ENCODE data around the gene CEMIP2.

Gene CEMIP2

DNA sequence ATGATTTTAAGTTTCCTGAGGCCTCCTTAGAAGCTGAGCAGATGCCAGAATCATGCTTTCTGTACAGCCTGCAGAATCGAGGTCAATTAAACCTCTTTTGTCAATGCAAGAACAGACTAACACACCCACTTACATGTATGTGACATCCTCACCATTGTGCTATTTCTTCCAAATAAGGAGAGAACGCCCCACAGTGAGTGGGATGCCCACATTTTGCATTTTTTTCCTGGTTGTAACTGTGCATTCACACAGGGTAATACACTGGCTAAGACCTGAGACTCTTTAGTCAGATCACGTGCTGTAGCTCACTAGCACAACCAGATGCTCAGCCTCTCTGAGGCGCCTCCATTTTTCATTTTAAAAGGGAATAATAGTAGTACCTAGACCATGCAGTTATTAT is 4.4 kb upstream of the CEMIP2 start:
- no peak for DNase-seq

DNA sequence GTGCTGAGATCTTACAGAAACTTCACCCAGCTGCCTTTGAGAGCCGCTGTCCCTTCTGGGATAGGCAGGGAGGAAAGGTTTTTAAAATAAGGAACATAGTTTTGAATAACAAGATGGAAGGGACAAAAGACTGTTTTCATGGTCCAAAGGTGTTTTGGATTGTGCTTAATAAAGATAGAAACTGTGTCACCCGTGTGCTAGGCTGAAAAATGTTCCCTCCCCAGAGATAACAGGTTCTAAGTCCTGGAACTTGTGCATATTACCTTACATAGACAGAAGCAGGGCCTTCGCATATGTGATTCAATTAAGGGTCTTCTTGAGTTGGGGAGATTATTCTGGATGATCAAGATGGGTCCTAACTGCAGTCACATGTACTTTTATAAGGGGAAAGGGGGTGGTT is 1.9 kb upstream of the CEMIP2 start:
- no peak for DNase-seq

DNA sequence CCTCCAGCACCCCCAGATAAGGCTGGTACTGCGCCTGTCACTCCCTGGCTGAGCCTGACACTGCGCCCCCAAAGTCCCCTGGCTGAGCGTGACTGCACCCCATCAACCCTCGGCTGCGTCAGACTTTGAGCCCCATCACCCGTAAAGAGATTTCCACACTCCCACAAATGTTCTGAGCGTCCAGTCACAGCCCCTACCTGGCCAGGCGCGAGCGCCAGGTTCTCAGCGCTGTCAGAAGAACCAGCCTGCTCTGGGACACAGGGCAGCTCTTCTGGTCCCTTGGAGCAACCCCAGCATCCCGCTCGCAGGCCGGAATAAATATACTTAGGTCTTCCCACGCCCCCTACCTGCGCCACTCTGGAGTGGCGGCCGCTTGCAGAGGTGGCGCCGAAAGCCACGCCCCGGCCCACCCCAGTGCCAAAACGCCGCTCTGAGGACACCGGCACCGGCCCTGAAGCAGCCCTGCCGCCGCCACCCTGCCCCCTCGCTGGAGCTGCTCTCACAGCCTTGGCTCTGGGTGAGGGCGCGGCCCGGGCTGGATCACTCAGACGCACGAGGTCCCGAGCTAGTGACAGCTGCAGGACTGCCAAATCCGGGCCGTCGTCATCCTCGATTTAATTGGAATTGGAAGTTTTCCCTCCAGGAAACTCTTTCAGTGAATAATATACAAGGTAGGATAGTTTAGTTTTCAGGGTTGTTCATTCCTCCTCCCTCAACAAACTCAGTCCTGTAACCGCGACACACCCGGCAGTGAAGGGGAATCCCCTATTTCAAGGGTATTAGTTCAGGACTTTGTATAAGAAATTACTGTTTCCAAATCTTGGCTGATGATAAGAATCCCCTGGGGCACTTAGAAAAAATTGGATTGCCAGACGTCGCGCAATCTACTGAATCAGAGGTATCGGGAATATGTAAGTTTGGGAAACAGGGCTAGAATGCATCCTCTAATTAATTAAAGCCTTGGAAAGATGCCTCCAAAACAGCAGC is 1.2 kb upstream of the CEMIP2 start:
- peak; percentile 63 for DNase-seq

DNA sequence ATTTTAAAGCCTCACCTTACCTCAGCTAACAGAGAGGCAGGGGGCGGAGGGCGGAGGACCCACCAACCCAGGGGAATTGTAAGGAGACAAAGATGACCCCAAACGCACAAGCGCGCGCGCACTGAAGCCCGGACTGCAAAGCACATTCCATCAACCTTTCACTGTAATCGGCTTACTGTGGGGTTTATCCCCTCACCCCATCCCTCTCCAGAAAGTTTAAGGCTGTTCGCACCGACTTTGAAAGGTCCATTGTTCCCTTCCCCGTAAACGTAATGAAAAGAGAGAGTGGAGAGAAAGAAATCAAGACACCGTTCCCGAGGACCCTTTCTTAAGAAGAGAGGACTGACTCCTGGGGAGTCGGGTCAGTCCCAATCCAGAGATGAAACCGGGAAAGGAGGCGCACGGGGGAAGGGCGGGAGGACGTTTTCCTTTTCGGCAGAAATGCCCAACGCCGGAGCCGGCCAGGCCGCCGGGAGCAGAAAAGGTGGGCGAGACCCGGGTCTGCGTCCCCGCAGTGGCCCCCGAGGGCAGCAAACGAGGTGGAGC is 464 bp downstream of the CEMIP2 start:
- peak; percentile 29 for DNase-seq

DNA sequence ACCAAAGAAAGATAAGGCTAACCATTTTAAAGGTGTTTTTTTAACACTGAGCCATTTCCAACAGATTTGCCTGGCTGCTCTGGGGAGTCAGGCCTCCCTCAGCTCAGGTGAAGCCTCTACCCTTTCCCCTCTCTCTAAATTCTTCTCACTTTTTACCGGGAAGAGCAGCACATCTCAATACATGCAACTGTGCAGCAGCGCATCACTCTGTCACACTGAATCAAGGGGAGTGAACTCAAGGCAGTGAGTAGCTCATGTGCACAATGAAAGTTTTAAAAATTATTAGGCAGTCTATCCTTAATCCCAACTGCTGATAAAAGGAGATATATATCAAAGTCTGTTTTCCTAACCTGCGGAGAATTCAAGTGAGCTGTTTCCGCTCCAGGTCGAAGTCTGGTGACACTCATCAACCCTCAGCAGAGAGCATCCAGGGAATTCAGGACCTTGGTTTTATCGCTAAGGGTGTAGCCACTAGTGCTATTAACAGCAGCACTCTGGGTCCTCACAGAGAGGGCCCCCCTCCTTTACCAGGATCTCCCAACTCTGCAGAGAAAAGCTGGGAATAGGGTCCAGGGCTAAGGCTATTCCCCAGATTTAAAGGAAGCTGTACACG is 1.0 kb downstream of the CEMIP2 start:
- no peak for DNase-seq

DNA sequence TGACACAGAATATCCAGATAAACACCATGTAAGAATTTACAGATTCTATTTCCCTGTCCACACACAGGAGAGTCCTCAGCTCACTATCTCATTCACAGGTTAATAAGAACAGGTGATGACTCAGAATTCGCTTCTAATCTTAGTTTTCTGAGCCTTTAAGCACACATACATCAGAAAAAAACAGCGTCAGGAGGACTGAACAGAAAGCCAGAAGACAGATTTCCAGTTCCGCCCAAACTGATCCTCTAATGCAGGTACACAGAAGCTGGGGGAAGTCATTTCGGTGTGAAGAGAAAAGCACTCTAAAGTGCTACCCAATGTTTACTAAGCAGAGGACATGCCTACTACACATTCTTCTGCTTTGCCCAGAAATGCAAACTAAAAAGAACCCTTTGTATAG is 1.6 kb downstream of the CEMIP2 start:
- no peak for DNase-seq

DNA sequence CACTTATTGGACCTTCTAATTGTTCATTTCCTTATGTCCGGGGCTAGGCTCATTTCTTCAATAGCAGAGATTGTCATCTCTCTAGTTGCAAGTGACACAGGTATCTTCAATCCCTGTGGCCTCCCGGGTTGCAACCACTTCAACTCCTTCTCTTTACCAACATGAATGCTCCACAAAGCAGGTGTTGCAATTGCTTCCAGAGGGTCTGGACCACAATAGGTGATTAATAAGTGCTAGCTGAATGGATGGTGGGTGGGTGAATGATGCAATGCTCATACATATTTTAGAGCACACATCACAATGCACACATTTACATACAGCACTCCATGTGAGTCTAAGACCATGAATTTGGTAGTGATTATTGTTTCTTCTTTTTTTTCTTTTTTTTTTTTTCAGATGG is 2.6 kb downstream of the CEMIP2 start:
- DNase-seq, result no peak

DNA sequence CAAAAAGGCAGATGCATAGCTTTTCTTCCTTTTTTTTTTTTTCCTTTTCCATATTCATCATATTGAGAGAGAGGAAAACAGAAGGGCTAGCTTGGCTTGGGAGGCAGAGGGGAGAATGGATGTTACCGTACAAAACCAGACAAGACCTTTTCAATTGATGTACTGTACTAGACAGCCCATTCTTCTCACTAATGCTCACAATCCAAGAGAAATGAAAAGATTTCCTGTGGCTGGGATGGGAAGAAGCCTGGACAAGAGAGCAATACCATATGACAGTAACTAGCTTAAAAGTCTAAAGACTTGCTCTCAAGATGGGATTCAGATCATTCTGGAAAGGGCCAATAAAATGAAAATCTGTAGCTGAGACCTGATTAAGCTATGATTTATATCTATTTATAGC is 3.4 kb downstream of the CEMIP2 start:
- DNase-seq, result no peak

DNA sequence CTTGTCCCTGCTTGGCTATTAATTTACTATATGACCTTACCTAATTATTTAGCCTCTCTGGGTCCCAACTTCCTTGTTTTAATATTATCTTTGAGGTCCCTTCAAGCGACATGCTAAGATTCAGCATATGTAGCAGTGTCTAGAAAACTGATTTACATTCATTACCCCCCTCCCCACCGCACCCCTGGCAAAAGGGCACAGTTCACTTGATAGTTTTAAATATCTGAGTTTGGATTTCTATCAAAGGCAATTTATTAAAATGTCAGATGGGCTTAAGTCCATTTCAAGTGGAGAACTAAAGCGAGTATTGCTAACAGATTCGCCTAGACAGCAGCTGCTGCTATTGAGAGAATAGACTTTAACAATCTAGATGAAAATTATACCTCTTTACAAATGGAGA is 3.9 kb downstream of the CEMIP2 start:
- no peak for DNase-seq

DNA sequence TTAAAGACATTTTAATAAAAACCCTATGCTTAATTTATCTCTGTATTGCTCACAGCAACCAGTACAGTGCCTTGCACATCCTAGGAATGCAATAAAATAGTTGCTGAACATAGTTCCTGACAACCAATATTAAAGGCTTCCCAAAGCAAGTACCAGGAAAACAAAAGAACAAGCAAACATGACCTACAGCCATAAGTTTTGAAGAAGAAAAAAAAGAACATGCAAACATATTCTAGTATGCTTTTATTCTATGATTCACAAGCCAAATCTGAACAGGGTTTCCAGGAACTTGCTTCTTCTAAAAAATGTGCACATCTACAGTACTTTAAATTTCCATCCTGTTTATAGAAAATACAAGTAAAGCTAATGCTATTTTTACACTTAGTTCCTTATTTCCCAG is 4.5 kb downstream of the CEMIP2 start:
- DNase-seq, result no peak

DNA sequence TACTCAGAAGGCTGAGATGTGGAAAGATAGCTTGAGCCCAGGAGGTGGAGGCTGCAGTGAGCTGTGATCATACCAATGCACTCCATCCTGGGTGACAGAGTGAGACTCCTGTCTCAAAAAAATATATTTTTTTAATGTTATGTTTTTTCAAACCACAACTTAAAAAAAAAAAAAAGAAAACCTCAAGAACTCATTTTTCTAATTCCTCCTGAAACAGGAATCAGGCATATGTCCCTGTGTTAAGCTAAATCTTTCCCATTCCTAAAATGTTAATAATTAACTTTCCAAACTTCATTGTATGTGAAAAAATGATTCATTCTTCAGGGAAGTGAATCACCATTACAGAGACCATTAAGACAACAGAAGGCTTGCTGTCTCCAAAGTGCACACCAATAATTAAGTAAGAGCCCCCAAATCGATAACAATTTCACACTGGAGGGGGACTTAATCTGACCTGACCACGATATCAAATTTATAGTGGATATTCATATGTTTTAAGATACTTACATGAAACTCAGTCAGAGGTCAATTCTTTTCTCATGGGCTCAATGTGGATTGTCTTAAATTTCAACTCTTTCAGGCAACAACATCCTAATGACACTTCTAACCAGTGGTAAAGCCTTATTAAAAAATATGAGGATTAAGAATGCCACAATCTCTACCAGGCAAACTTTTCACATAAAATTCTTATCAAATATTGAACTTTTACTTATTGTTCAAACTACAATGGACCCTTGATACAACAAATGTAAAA is 5.2 kb downstream of the CEMIP2 start:
- DNase-seq, result no peak

DNA sequence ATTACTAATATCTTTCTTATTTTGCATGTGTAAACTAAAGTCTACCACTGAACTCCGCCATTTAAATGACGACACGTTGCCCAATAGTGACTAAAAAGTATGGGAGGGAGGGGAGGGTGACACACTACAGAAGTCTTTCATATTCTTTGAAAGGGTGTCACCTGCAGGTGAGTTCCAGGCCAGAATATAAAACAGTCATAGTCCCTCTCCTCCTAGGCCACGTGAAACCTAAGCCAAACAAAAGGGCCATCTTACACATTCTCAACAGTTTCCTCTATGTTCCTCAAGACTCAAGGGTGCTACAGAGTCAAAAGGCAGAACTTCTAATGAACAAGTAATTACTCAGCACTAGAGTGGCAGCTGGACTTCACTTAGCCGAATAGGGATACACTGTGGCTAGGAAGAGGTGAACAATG is 6.4 kb downstream of the CEMIP2 start:
- no peak for DNase-seq

DNA sequence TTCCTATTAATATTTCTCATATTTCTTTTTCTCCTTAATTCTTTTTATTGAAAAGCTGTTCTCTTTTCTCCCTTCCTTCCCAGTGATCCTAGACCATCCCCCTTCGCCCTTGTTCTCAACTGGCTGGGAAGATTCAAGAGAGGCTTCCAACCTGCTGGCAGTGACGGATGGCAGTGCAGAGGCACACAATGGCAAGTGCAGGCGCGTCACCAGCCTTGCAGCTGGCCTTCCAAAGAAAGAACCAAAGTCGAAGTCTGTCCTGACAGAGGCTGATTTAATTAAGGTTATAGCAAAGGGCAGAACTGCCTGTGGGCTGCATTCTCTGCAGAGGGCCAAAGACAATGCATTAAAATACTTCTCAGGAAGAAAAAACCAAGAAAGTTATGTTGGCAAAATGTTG is 7.4 kb downstream of the CEMIP2 start:
- no peak for DNase-seq

DNA sequence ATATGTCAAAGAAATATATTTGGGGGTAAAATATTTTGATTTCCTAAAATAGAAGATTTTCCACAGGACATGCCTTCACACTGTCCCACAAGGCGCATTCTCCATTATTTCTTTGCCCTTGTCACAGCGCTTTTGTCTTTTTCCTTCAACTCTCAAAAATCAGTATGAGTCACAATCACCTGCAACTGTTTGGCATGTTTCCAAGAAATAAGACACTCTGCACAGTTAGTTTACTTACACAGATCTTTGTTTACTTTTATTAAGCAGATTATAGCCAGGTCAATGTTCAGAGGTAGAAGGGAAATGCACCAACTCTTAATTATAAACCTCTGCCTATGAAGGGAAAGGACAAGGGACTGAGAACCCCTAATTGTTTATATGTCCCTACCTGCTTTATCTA is 9.5 kb downstream of the CEMIP2 start:
- no peak for DNase-seq

DNA sequence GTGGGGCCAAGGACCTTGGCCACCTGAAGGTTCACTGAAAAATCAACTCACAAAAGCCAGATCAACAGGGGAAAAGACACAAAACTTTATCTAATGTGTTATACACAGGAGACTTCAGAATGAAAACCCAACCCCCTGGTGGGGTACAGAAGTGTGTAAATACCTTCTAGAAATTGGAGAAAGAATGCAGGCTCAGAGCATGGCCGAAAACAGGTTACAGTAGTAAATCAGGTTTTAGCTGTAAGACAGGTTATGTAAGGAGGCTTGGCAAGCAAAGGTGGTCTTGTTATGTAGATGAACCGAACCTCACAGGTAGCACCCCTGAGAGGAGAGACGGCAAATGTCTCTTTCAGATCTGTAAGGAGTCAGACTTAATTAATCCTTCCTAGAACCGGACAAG is 10.0 kb downstream of the CEMIP2 start:
- DNase-seq, result no peak

DNA sequence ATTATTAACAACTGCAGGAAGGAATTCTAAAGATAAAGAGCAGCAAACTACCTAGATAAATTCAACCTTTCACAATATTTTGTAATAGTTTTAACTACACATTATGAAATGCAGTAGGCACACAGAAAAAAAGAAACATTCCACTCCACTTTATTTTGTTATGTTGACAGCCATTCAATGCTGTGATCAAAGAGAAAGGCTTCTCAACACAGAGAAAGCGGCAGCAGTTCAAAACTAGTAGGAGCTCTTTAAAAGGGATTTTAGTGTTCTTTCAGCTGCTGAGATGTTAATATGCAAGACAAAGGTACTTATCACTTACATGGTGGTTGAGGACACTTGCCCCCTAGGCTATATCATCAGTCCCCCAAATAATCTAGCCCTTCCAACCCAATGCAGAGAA is 11.6 kb downstream of the CEMIP2 start:
- DNase-seq, result no peak

DNA sequence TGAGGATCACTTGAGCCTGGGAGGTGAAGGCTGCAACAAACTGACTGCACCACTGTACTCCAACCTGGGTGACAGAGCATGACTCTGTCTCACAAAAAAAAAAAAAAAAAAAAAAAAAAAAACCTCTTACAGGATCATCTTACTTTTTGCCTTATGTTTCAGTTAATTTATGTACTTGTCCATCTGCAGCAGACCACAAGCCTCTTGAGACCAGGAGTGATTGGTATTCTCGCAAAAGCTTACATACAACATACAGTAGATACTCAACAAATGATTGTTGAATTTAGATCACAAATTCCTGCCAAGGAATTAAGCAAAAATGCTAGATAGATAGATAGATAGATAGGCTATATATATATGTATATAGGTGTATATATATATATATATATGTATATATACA is 12.4 kb downstream of the CEMIP2 start:
- DNase-seq, result no peak

DNA sequence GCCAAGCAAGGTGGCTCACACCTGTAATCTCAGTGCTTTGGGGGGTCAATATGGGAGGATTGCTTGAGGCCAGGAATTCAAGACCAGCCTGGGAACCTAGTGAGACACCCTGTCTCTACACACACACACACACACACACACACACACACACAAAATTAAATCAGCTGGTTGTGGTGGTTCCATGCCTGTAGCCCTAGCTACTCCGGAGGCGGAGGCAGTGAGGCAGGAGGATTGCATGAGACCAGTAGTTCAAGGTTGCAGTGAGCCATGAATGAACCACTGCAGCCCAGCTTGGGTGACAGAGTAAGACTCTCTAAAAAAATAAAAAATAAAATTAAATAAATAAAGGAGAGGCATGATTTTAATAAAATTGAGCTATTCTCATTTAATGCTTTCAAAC is 13.1 kb downstream of the CEMIP2 start:
- no peak for DNase-seq

DNA sequence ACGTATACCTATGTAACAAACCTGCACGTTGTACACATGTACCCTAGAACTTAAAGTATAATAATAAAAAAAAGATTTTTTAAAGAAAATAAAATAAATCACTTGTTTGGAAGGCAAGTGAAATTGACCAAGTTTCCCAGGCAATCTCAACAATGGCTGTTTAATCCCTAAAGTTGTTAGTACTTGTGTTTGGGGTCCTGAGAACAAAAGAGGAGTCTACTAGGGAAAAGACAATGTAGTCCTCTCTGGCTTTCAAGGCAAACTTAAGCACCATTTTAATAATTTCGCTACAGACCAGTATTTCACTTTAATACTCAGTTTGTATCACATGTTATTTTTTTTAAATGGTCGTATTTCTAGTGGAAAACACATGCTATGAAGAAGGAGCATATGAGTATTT is 14.2 kb downstream of the CEMIP2 start:
- no peak for DNase-seq

DNA sequence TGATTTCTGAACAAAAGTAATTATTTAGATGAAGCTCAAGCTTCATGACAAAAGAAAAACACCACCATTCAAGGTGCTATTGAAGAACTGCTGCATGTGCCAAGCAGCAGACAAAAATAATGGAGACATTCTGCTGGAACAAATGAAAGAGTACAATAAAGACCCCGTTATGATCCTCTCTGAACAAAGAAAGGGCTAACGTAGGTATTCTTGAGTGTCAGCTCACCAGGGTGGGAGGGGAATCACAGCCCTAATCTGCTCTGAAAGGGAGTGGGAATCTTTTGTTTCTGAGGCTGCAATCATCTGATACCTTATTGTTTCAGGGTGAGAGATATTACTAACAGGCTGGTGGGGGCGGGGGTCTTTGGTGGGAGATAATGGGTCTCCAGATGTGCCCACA is 15.4 kb downstream of the CEMIP2 start:
- DNase-seq, result no peak

DNA sequence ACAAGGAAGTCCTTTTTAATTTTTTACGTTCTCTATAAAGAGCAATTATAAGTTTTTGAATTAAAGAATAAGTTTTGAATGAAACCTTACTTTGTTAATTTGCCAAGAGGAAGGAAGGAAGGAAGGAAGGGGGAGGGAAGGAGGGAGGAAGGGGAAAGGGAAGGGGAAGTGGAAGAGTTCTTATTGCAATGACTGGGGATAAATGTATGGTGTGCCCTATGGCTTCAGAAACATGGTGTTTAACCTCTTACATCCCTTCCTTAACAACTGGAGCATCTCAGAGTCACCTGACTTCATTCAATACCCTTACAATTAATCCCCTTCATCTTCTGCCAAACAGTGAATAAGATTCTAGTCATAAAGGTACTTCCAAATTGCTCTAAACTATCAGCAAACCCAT is 16.0 kb downstream of the CEMIP2 start:
- no peak for DNase-seq

DNA sequence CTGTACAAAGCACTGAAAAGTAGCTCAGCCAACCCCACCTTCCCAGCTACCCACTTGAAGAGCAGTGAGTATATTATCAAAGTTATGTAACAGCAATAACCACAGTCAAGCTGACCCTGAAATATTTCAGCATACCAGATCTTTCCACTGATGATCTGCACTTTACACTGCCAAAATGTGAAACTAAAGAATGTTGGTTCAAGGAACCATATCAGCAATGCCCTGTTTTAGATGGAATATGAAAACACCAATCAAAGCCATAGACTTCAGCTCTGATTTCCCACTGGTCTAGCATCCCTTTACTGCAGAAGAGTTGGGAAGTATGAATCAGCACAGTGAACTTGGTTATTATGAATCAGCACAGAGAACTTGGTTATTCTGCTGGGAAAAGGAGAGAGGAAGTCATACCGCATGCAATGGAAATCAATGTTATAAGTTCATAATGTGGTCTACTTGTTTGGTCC is 20.0 kb downstream of the CEMIP2 start:
- no peak for DNase-seq

DNA sequence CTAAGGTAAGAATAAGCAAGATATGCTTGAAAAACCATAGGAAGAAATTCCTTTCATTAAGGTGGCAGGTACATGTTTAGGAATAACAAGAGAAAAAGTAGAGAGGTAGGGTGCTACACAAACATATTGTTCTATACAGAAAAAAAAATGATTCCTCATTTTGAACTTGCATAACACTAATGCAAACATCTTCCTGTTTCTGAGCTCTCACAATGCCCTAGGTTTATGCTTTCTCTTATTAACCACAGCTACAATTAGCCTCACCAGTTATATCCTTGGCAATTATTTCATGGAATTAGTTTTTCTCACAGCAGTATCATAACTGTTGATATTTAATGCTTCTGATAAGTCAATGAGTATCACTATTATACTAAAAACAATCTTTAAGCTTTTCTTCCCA is 20.7 kb downstream of the CEMIP2 start:
- DNase-seq, result no peak

DNA sequence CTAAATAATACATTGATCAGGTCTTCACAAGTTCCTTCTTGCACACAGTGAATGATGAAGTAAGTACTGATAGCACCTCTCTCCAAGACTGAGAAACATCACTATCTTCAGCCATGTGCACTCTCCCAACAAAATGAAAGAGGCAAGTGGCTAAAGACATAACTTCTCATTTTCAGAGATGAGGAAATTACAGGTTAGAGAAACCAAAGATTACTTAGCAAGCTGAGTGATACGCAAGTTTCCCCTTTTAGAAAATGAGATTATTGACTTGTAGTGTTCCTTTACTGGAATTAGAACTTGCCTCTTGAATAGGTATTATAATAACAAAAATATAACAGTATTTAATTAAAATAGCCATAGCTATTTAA is 21.6 kb downstream of the CEMIP2 start:
- DNase-seq, result no peak

Measured in stimulated activated CD4-positive, alpha-beta T cell treated with anti-CD3 and anti-CD28 coated beads, Interleukin-4, amount 100 ng/mL, for 1 hour (primary cell).